Measurements from ENCODE around the gene TMEM213. TPM values are rescaled to one million over a fixed set of nuclear protein-coding genes. Genes with fewer than 3 reads are reported as not detected.

The TMEM213 gene
- total and polyA plus RNA-seq, 2 of the 8 experiments (the other 6 are each of a cell fraction or from before 2014, with no cell fraction given) = 0.21 to 0.67 TPM

DNA sequence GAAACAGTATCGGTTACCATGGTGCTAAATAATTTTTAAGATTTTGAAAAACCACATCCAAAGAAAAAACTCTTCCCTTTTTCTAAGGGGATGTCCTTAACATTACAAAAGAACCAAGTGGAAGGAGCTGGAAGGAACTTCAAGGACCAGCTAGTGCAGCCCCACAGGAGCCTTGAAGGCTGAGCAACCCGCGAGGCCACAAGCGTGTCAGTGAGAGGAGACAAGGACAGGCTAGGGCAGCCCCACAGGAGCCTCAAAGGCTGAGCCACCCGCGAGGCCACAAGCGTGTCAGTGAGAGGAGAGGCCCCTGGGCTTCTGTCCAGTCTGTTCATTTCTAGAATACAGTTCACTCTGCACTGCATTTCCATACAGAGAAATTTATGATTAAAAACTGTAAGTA, 80.3 kb downstream of the TMEM213 start:
- H2AFZ ChIP-seq (ENCODE audit: low read length) = no peak overlapping the region
- H4K5ac ChIP-seq (ENCODE audit: insufficient read length, low read depth, low read length) = no peak overlapping the region
- no peak overlapping the region for H2BK5ac ChIP-seq (ENCODE audit: low read depth, low read length)
- no peaks in the 10 kb centered on the region for H3K9me3 ChIP-seq (ENCODE audit: insufficient read depth in 2 of 2, low read depth in 1 of 2, low read length in 1 of 2)
- no peak overlapping the region for H3K23ac ChIP-seq (ENCODE audit: insufficient read length)
- DNase-seq (ENCODE audit: low read depth in 1 of 2, low spot score in 2 of 2) = no peak
- no peak overlapping the region for H2BK20ac ChIP-seq (ENCODE audit: low read length)
- H3K36me3 ChIP-seq (ENCODE audit: control insufficient read depth in 2 of 4, insufficient read depth in 4 of 4, low read length in 3 of 4) = peaks cover 0 to 6% (median 3%) of the 10 kb centered on the region in 4 experiments; a peak in 3 of 8 replicates
- H3K4me1 ChIP-seq (replicated peaks in 1 of 4; ENCODE audit: control insufficient read depth in 3 of 4, insufficient read depth in 4 of 4, low read length in 3 of 4) = no peaks in the 10 kb centered on the region
- POLR2A ChIA-PET (ENCODE audit: partially characterized antibody) = no interaction called here
- no peak overlapping the region for H2BK15ac ChIP-seq (ENCODE audit: low read length)
- H4K8ac ChIP-seq (ENCODE audit: extremely low read depth, insufficient read depth, low read length) = no peak overlapping the region
- no peaks in the 10 kb centered on the region for H4K20me1 ChIP-seq (replicated peaks in 1 of 2; ENCODE audit: control insufficient read depth in 1 of 2, insufficient read depth in 2 of 2, low read length in 2 of 2)
- no peak overlapping the region for H2BK120ac ChIP-seq (replicated peaks; ENCODE audit: low read depth, low read length)
- H3K18ac ChIP-seq (ENCODE audit: extremely low read depth, low read length) = no peak overlapping the region
- no peak overlapping the region for H3K27ac ChIP-seq (ENCODE audit: low read depth, low read length)
- no peak overlapping the region for H4K91ac ChIP-seq (replicated peaks; ENCODE audit: insufficient read length, low read length)
- H3K4me3 ChIP-seq (ENCODE audit: extremely low read depth in 1 of 4, insufficient read depth in 2 of 4, low read depth in 3 of 4, low read length in 4 of 4) = no peak overlapping the region
- no peak overlapping the region for H3K9ac ChIP-seq (replicated peaks in 1 of 4; ENCODE audit: extremely low read depth in 1 of 4, low read depth in 3 of 4, low read length in 3 of 4)
- 94% methylated on average over 7 of the region's 7 CpGs; no CpG with 5 or more reads in 1 of the 2 experiments for WGBS, 2 experiments (ENCODE audit: extremely low coverage in 1 of 2, insufficient coverage in 1 of 2, insufficient read length in 1 of 2, insufficient replicate concordance in 2 of 2, low coverage in 1 of 2, low lambda C conversion rate in 2 of 2, missing lambda C conversion rate in 1 of 2)
- H2BK12ac ChIP-seq (ENCODE audit: low read depth, low read length) = no peak overlapping the region
- no peaks in the 10 kb centered on the region for H3K27me3 ChIP-seq (replicated peaks in 1 of 4; ENCODE audit: control insufficient read depth in 3 of 4, extremely low read depth in 1 of 4, insufficient read depth in 3 of 4, low read length in 3 of 4)
- no peak overlapping the region for H3K4me2 ChIP-seq (ENCODE audit: insufficient read depth in 1 of 2, low read depth in 2 of 2, low read length in 2 of 2)
- H3K56ac ChIP-seq (replicated peaks; ENCODE audit: insufficient read length, low read depth, low read length) = no peak overlapping the region
- no peak overlapping the region for H3K14ac ChIP-seq (ENCODE audit: insufficient read length)
- H2AK5ac ChIP-seq (ENCODE audit: low read depth, low read length) = no peak overlapping the region
- CTCF ChIA-PET (ENCODE audit: partially characterized antibody) = interaction anchor here (0.8 to 3.6 kb wide), 3 partner anchors 8 to 18 kb away, joined by 3 to 21 read pairs (median 3); no protein-coding TSS in a partner anchor
- H3K79me1 ChIP-seq (ENCODE audit: low read depth, low read length) = no peaks in the 10 kb centered on the region
- H3K4ac ChIP-seq (replicated peaks; ENCODE audit: insufficient read length, low read depth, low read length) = no peak overlapping the region
- no peaks in the 10 kb centered on the region for H3K23me2 ChIP-seq (ENCODE audit: low read depth, low read length)
- FAIRE-seq = no peak
- H3K79me2 ChIP-seq (ENCODE audit: control insufficient read depth in 1 of 2, insufficient read depth in 2 of 2, low read length in 2 of 2) = no peaks in the 10 kb centered on the region
- TF ChIP-seq CHD1 (IDR thresholded peaks at IDR 0.05; ENCODE audit: low read depth, low read length) = no peak
- no peak for TF ChIP-seq SRF (IDR thresholded peaks at IDR 0.05; ENCODE audit: low read depth, low read length)
- no peak for TF ChIP-seq NRF1 (IDR thresholded peaks at IDR 0.05; ENCODE audit: low read depth, low read length)
- no peak for TF ChIP-seq BRCA1 (IDR thresholded peaks at IDR 0.05; ENCODE audit: low read depth, low read length)
- TF ChIP-seq TAF1 (IDR thresholded peaks at IDR 0.05; ENCODE audit: low read depth, low read length) = no peak
- no peak for TF ChIP-seq PHF8 (conservative IDR thresholded peaks at IDR 0.05; ENCODE audit: low read depth, low read length)
- no peak for TF ChIP-seq SP2 (IDR thresholded peaks at IDR 0.05; ENCODE audit: low read length)
- TF ChIP-seq, protein P1, sequence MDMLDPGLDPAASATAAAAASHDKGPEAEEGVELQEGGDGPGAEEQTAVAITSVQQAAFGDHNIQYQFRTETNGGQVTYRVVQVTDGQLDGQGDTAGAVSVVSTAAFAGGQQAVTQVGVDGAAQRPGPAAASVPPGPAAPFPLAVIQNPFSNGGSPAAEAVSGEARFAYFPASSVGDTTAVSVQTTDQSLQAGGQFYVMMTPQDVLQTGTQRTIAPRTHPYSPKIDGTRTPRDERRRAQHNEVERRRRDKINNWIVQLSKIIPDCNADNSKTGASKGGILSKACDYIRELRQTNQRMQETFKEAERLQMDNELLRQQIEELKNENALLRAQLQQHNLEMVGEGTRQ (IDR thresholded peaks at IDR 0.05; ENCODE audit: low read length) = no peak
- TF ChIP-seq, protein P2, sequence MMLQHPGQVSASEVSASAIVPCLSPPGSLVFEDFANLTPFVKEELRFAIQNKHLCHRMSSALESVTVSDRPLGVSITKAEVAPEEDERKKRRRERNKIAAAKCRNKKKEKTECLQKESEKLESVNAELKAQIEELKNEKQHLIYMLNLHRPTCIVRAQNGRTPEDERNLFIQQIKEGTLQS (IDR thresholded peaks at IDR 0.05; ENCODE audit: insufficient read depth, low read depth, low read length) = no peak
- no peak for TF ChIP-seq ZNF274 (IDR thresholded peaks at IDR 0.05; ENCODE audit: borderline replicate concordance, extremely low read depth, low read length)
- no peak for TF ChIP-seq JUN (IDR thresholded peaks at IDR 0.05; ENCODE audit: low read depth, low read length)
- no peak for TF ChIP-seq SP1 (IDR thresholded peaks at IDR 0.05; ENCODE audit: low read depth, low read length)
- no peak for TF ChIP-seq TAF7 (optimal IDR thresholded peaks at IDR 0.05; ENCODE audit: borderline replicate concordance, low read depth, low read length)
- TF ChIP-seq TEAD4 (IDR thresholded peaks at IDR 0.05; ENCODE audit: low read depth, low read length) = no peak

Measured in H1 (cell line).